CD4-positive, alpha-beta T cell treated with Interleukin-2 at 100 ng/mL for 4 hours (primary cell): Measurements from ENCODE around the gene FAM107A.

Source experiments
- DNase-seq: peaks from one replicate; pipeline ENCODE4 v3.0.0-alpha.2; 2020; ENCODE audit warnings: low spot score

FAM107A gene, protein sequence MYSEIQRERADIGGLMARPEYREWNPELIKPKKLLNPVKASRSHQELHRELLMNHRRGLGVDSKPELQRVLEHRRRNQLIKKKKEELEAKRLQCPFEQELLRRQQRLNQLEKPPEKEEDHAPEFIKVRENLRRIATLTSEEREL

DNA sequence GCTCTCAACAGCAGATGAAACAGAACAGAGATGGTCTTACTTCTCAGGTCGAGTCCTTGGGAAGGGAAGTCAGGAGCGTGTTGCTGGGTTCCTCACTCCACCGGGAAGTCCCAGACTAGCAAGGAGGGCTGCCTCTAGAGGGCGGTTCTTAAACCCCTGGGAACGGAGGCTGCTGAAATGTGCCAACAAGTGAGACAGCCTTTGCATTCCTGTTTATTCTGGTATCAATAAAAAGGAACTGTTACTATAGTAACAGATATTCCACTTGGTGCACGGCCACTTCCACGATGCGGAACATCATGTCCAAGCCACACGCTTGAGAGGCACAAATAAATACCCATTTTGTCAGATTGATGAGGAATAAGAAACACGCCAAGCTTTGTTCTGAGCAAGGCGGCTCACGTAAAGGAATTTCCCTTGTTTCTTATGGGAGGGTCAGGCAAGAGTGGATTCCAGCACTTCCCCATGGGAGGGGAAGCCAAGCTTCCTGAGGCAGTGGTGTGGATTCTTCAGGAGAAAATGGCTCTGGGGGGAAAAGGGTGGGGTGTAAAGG, at the start of gene FAM107A:
Gene FAM107A (minus strand): TSS at position 123 of the 553 bp plus-strand sequence. CDS start 7,531 bp downstream, outside the sequence.
- DNase-seq: no peak

DNA sequence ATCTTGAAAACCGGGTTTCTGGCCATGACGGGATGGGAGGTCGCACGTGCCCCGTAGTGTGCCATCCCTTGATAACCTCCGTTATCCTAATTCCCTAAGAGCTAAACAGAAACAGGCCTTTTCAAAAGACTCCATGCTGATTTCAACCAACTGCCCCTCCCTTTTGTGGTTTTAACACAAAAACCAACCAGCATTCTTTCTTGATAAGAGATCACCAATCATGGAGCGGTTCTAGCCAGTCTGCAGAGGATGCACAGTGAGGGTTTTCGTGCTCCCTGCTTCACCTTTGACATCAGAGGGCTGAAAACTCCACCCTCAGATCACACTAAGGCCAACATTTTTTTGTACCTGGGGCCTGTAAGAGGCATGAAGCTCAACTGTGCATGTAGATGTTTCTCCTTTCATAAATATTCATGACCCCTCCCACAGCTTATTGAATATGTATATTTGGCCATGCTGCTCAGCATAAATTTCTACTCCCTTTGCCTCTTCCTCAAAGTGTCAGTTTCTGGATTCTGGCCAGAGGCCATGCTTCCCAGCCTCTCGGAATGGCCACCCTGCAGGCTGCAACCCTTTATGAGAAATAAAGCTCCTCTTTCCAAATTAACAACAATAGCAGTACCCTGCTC, 48.1 kb upstream of the FAM107A start:
- DNase-seq: no peak

DNA sequence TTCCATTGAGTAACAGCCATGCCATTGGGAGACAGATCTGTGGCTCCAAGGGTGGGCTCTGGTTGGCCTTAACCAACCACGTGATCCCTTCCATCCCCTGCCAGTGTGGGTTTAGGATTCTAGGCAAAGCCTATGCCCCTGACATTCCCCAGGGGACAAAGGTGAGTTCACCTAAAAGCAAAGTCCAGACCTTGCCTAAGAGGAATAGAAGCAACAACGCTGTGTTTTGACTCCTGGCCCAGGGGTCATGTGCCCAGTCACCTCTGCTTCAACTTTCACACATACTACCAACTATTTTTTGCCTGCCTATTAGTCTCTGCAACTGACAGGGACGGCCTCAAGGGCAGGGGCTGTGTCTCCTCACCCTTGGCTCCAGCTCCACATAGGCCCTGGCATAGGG, 47.4 kb upstream of the FAM107A start:
- no peak for DNase-seq

DNA sequence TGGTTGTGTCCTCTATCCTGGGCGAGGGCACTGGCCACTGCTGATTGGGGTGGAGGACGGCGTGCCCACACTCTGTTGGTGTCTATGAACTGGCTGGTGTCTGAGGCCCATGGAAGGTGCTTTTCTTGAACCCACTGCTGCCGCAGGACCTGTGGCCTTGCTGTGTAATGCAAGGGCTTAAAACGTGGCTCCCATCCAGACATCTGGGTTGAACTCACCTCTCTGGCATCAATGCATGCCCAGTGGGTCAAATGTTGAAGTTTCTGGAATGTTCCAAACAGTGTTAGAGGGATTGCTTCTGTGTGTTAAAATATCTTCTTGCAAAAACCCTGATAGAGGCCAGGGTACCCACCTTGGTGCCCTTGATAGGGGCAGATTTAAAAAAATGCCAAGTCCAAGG, 46.8 kb upstream of the FAM107A start:
- no peak for DNase-seq

DNA sequence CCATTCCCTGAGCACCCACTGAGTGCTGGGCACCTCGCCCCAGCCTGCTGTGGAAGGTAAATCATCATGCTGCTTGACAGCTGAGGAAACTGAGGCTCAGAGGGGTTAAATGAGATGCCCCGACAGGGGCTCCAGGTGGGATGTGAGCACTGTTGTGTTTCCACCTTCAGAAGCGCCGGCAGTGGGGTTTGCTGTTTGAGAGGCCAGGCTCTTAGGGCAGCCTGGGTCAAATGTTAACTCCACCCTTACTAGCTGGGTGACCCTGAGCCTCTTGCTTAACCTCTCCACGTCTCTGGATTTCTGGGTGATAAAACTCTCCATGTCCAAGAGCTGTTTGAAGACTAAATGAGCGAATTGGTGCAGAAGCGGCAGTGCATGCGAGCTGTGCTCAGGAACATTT, 46.3 kb upstream of the FAM107A start:
- no peak for DNase-seq

DNA sequence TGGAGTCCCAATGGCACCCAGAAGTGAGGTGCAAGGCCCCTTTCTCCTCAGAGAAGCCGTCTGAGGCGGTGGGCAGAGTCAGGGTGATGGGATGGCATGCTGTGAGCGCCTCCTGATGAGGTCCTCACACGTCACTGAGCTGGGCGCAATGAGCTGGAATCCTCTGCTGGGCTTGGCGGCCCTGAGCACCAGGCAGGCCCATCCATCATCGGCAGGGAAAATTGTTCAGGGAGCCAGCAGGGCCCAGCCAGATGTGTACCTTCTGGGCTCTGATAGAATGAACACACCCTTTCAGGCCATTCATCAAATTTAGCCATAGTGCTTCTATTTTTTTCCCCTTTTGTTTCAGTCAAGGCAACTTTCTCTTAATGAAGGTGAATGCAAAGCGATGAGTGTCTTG, 45.7 kb upstream of the FAM107A start:
- DNase-seq: no peak

DNA sequence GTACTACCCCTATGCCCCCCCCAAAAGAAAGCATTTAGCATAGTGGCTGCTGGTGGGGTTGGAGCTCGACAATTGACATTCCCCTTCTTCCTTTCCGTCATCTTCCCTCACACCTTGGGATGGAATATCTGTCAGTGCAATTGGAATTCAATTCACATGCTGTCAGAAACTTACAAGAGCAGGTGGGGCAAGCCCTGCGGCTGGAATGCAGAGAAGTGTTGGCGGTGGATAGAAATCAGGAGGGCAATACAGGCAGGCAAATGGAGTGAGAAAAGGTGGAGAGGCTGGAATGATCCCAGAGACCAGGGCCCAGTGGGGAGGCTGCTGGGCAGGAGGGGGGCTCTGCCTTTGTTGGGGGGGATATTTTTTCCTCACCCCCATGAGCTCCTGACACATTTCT, 45.2 kb upstream of the FAM107A start:
- DNase-seq: no peak

DNA sequence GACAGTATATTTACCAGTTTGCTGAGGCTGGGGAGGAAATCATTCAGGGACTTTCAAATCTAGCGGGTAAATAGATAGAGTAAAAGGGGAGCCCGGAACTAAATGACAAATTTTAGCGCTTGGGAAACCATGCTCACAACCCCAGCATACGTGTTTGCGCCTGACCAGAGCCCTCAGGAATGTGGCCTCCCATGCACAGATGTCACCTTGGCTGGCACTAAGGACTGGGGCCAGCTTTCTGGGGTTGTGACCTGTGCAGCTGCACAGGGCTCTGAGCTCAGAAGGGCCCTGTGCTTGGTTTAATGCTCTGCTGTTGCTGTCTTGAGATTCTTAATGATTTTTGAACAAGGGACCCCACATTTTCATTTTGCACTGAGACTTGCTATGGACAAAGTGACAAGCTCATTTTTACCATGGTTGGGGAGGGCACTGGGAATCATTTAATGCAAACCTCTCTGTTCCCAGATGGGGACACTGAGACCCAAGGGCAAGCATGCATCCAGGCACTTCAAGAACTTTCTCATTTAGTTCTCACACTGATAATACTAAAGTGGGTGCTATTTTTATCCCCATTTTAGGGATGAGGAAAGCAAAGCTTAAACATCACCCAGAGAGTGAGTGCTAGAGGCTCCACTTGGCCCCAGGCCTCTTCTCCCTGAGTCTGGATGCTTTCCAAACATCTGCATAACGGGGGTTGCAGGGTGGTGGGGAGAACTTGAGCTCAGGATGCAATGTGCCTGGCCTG, 44.1 kb upstream of the FAM107A start:
- DNase-seq: no peak

DNA sequence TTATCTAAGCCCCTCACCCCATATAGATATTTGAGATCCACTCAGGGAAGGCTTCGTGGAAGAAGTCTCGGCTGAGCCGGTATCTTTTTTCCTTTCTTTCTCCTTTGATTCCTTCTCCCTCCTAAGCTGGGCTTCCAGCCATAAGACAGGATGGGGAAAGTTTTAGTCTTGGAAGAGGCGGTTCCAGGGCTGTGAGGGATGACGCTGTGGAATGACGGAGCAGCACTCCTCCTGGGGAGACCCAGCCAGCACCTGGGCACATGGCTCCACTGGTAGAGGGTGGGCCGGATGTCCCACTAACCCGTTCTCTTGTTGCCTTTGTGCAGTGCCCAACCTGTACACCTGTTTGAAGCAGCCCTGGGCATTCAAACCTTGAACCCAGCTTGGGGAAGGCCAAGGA, 43.2 kb upstream of the FAM107A start:
- no peak for DNase-seq

DNA sequence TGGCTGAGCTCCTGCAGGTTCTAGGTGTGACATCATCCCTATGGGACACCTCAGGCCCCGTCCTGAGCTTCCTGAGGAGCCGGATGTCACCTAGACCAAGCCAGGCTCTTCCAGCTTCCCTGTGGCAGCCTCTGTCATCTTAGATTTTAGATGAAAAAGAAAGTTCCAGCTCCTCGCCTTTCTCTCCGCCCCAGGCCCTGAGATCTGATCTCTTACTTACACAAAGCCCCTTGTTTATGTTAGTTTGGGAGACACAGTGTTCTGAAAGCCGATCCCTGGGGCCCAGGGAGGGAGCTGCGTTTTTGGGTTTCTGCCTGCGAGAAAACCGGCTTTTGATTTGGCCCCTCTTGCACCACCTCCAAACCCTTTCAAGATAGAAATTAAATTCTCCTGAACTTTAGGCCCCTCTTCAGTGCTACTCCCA, 40.2 kb upstream of the FAM107A start:
- no peak for DNase-seq

DNA sequence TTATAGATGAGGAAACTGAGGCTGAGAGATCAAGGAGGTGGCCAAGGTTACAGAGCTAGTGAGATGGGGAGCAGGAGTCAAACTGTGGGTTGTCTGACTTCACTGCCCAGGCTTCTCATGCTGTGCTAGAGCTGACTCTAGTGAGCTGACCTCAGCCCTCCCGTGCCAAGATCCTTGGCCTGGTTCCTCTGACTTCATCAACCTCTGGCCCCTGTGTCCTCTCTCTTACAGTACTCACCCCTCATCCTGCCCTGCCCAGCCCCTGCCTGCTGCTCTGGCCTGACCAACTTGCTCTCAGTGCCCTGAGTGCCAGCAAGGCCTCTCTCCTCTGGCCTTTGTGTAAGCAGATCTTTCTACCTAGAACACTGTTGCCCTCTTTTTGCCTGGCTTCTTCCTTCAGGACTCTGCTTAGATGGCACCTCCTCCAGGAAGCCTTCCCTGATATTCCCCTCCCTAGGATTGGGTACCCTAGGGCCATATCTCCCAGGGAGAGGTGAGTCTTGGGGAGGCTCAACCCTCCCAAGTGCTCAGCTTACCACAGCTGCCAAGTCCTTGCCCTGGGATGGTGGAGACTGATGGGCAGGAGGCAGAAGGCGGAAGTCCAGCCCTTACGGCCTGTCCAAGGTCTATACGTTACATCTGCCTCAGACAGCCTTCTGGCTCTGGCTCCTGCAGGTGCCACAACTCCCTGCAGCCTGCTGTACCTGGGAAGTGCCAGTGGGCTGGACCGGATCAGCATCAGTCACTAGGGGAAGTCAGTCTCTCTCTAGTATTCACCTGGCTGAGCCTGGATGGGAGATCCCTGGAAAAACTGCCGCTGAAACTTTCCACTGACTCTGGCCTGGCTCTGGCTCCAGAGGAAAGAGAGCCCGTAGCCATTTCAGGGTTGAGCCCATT, 36.3 kb upstream of the FAM107A start:
- no peak for DNase-seq

DNA sequence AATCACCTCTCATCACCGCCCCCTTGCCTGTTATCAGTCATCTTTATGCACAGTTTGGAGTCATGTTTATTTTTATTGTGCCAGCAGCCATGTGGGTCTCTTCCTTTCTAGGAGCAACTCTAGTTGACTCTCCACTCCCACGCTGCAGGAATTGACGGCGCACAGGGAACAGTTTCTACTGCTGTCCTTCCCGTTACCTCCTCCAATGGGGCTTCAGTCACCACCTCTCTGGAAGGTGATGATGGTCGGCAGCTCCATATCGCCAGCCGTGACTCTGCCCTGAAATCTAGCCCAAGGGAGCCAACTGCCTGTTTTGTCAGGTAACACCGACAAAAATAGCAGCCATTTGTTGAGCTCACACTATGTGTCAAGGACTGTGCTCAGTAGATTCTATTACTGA, 35.6 kb upstream of the FAM107A start:
- DNase-seq: no peak

DNA sequence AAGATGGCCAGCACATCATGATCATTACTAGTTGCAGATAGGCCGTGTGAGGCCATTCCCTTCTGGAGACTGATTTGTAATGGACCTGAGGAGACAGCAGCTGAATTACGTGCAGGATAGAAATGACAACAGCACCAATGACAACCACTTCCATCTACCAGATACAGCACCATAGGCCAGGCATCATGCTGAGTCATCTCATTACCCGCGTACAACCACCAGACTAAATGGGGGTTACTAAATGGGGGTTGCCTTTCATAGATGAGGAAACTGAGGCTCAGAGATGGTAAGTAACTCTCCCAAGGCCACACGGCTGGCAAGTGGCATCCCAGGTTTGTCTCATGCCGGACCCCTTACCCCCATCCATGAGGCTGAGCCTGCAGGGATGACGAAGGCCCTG, 32.8 kb upstream of the FAM107A start:
- no peak for DNase-seq

DNA sequence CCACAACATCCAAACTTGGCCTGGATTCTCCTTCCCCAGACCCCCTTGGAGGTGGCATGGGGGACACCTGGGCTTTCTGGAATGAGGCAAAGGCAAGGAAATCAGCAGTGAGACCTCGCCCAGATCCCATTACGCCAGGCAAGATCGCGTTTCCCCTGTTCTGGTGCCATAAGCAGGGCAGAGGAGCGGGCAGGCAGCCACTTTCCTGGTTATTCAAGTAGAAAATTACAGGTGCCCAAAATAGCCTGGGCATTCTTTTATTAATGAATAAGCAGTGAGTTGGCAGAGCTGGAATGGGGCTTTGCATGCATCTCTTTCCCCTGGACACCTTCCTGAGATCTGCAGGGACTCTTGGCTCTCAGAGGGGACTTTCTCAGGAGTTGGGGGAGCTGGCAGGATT, 31.5 kb upstream of the FAM107A start:
- no peak for DNase-seq

DNA sequence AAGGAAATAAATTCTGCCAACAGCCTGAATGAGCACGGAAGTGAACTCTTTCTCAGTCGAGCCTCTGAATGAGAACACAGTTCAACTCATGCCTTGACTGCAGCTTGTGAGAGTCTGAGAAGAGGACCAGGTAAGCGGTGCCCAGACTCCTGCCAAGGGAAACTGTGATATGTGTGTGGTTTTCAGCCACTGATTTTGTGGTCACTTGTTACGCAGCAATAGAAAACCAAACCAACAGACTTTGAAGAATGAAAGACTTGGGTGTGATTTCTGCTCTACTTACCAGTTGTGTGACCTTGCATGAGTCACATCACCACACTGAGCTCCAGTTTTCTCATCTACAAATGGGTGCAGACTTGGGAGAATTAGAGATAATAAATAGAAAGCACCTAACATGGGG, 30.6 kb upstream of the FAM107A start:
- DNase-seq: no peak

DNA sequence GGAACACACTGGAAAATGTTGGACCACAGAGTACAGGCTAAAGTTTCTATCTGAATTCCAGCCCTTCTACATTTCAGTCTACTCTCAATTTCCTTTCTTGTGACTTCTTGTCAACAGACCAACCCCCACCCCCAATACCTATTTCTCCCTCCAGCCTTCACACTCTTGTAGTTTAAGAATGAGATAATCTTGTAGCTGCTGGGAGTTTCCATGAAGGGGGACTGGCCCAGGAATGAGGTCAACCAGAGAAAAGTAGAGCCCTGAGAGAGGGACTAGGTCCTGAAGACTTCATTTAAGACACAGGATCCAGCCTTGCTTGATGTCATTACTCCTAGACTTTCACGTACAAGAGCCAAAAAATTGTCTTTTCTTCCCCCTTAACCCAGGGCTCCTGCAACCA, 29.5 kb upstream of the FAM107A start:
- DNase-seq: no peak

DNA sequence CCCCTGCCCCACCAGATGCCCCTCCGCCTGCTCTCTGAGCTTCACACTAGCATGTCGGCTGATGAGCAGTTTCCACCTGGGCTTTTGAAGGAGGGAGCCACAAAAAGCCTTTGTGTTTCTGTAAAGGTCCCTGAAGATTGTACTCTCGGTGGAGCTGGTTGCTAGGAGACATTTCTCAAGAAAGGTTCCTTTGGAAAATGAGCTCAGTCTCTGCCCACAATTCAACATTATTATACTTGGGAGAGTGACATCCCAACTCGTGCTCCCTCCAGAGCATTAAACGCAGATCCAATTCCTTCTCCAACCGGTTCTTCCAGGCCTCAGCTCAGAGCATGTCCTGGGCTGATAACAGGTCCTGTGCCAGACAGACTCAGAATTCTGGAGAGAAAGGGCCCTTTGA, 26.8 kb upstream of the FAM107A start:
- no peak for DNase-seq

DNA sequence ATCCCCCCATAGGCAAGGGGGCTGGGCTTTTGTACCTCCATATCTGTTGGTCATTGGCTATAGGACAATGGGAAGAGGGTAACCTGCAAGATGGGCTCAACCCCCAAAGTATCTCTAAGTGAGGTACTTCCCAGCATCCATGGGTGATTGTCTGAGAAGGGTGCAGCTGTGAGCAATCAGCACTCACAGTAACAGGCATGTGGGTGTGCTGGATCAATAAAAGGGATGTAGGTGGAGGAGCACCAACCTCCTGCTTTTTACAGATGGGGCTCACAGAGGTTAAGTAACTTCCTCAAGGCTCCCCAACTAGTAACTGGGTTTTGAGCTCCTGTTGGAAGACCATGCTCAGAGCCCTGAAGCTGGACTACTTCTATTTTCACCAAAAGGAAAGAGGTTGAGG, 26.4 kb upstream of the FAM107A start:
- DNase-seq: no peak

DNA sequence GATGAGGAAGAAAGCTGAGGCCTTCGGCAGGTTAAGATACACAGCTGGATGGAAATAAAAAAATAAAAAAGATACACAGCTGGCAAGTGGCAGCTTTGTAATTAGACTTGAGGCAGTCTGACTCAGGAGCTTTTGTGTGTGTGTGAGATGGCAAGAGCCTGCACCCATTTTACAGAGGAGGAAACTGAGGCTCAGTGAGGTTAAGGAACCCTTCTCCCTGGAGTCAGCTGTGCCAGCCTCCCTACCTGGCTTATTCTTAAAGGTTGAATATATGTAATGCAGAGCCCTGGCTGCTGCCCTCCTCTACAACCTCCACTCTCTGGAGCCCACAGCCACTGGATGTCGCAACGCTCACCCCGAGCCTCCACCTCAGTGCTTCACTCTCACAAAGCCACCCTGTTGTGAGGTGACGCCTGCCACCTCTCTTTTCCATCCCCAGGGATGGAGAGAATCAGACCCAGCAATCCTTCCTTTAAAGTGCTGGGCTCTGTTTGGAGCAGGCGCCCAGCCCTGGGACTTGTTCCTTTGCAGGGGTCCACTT, 20.6 kb upstream of the FAM107A start:
- DNase-seq: no peak

DNA sequence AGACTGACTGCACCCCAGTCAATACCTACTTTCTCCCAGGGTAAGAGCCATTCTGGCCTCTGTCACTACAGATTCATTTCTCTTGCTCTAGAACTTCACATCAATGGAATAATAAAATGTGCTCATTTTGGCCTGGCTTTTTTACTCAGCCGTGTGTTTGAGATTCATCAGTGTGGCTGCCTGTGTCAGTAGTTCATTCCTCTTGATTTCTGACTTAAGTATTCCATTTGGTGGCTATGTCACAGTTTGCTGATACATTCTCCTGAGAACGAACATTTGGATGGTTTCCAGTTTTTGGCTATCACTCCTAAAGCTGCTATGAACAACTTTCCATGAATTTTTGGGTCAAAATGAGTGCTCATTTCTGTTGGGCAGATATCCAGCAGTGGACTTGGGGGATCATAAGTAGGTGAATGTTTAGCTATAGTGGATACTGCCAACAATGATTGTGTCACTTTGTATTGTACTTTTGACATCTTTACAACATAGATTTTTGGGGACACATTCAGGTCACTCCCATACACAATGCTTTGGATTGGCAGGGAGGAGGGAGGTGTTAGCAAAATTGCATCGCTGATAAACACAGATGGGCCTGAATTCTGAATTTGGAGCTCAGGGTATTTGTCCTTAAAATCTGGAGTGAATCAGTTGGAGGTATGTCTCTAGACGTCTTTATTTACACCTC, 19.8 kb upstream of the FAM107A start:
- no peak for DNase-seq

DNA sequence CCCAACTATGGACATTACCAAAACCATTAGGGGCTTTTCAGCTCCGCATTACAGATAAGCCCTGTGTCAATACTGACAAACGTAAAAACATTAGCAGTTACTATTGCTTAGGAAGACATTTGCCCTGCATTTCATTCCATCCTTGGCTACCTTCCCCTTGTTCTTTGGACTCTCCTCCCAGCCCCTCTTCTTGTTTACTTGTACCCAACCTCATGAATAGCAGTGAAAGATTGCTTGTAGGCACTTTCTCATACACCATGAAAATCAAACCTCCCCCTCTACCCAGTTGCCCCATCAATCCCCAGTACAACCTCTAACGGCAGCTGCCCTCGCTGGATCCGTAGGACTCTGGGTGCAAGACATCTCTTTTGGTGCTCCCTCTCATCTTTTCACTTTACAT, 16.9 kb upstream of the FAM107A start:
- no peak for DNase-seq
